ENCODE results near the gene ARMC5.
A peak's percentile ranks its signal among the peaks of the same experiment; 100 is the strongest.
"Not testable (repeated sequence)": the region's sequence is repeated elsewhere in the genome, so short reads cannot be mapped to it uniquely, and the experiment has no call there.

The ARMC5 gene

DNA sequence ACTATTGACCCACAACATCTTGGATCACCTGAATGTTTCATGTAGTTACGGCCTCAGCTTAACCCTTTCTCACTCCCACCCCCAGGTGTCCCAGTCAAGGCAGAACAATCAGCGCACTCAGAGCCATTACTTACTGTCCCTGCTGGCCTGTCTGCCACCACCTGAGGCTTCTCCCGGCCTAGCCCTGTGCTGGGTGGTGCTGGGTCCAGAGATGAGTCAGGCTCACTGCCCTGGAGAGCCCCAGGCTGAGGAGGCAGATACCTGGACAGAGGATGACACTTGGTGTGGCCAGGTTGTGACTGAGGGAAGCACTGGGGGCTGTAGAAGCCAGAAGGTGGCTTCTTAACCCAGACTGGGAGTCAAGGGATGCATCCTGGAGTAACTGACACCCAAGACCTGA, 19.7 kb downstream of the ARMC5 start:
- DNase-seq, result no peak

DNA sequence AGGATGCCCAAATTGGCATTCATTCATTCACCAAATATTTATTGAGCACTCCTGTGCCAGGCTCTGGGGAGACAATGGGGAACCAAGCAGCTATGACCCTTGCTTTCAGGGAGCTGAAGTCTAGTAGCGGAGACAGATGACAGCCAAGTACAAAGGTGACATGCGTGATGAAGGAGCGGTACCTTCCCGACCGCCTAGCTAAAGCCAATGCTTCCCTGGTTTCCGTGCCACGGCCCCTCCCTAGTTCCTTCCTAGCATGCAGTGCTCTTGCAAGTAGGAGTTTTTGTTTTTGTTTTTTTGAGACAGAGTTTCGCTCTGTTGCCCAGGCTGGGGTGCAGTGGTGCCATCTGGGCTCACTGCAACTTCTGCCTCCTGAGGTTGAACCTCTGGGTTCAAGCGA, 20.4 kb downstream of the ARMC5 start:
- DNase-seq, result no peak

DNA sequence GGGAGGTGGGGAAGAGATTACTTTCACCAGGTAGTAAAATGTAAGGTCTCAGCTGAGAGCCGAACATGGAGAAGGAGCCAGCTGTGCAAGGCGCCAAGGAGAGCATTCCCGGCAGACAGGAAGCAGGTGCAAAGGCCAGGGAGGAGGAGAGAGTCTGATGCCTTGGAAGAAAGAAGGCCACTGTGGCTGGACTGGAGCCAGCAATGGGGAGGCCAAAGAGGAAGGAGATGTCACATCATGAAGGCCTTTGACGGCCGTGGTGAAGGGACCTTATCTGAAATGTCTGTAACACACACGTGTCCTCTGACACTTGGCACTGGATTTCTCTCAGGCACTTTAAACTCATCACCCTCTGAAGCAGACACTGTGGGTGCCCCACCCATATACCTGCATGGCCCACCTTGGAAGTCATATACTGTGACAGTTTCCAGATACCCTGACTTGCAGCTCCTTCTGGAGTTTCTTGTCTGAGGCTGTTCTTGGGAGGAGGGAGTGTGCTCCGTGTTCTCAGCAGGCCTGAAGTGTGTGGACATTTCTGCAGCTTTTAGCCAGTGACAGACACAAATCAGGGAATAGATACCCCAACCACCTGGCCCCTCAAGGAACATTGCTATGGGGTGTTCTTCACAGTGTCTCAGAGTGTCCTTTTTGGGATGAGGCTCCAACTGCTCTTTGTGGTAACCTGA, 21.7 kb downstream of the ARMC5 start:
- no peak for DNase-seq

DNA sequence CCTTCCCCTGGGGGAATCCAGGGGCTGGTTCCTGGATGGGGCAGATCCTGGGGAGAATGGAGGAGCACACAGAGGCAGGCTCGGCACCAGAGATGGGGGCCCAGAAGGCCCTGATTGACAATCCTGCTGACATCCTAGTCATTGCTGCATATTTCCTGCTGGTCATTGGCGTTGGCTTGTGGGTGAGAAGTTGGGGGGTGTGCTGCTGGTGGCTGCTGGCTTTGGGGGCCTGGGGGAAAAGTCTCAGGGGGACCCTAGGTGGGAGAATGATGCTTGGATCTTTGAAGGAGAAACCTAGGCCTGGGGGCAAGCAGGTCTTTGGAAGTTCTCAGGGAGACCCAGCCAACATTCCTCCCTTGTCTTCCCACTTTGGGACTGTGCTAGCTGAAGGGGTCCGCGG, 23.8 kb downstream of the ARMC5 start, which contains the start of gene SLC5A2:
TSS of gene SLC5A2 (plus strand) at position 43 of the 400 bp plus-strand sequence. CDS start at position 57, 14 bp downstream.
- no peak for DNase-seq

DNA sequence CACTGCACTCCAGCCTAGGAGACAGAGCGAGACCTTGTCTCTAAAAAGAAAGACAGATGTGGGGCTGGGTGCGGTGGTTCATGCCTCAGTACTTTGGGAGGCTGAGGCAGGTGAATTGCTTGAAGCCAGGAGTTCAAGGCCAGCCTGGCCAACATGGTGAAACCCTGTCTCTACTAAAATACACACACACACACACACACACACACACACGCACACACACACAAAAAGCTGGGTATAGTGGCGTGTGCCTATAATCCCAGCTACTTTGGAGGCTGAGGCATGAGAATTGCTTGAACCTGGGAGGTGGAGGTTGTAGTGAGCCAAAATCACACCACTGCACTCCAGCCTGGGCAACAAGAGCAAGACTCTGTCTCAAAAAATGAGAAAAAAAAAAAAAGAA, 24.7 kb downstream of the ARMC5 start:
- not testable (repeated sequence) for DNase-seq

DNA sequence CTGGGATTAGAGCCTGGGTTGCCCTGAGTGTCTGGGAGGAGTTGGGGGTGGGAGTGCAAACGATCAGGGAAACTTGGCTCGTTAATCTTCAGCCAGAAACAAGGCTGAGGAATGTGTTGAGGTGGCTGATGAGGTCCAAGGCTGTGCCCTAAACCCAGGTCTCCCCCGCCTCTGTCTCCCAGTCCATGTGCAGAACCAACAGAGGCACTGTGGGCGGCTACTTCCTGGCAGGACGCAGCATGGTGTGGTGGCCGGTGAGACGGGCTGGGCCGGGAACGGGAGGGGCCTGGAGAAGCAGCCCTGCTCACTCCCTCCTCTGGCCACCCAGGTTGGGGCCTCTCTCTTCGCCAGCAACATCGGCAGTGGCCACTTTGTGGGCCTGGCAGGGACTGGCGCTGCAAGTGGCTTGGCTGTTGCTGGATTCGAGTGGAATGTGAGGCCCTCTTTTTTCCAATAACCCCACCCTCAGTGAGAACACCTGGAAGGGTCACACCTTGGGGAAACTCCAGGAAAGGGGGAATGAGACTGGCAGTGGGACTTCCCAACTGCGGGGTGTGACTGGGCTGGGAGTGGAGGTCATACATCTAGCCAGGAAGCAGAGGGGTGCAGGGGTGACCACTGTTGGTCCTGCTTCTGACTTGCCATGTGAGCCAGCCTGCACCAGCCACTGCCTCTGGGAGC, 25.3 kb downstream of the ARMC5 start:
- DNase-seq, result no peak

DNA sequence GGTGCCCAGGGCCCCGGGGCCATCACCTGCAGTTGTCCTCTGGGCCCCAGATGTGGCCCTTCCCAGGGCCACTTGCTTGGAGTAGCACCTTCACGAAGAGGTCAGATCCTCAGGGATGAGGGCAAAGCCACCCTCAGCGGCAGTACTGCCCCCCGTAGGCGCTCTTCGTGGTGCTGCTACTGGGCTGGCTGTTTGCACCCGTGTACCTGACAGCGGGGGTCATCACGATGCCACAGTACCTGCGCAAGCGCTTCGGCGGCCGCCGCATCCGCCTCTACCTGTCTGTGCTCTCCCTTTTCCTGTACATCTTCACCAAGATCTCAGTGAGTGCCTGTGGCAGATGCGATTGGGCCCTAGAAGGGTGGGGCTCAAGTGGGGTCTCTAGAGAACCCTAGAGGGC, 26.3 kb downstream of the ARMC5 start:
- no peak for DNase-seq

DNA sequence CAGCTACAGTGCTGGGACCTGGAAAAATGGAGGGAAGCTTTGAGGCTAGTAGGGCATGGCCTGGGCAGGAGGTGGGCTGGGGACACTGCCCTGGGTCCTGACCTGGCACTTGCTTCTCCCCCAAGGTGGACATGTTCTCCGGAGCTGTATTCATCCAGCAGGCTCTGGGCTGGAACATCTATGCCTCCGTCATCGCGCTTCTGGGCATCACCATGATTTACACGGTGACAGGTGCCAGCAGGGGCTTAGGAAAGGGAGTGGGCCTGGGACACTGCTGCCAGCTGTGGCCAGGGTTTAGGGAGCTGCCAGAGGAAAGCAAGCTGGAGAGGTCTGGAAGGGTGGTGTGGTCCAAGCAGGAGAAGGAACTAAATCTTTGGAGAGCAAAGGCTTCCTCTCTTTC, 26.7 kb downstream of the ARMC5 start:
- no peak for DNase-seq

DNA sequence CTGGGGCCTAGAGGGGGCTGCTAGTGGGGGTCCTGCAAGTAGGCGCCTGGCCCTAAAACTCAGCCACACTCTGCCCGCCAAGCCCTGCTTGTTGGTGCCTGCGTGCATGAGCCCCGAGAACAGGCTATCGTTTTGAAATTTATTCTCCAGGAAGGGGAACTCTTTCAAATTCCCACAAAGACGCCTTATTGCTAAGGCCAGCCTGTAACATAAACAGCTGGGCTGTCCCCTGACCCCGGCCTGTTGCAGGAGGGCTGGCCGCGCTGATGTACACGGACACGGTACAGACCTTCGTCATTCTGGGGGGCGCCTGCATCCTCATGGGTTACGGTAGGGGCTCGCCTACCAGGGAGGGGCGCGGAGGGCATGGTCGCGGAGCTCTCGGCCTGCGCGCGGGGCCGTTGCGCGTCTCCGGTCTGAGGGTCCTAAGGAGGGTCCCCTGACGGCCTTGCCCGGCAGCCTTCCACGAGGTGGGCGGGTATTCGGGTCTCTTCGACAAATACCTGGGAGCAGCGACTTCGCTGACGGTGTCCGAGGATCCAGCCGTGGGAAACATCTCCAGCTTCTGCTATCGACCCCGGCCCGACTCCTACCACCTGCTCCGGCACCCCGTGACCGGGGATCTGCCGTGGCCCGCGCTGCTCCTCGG, 27.9 kb downstream of the ARMC5 start:
- no peak for DNase-seq

DNA sequence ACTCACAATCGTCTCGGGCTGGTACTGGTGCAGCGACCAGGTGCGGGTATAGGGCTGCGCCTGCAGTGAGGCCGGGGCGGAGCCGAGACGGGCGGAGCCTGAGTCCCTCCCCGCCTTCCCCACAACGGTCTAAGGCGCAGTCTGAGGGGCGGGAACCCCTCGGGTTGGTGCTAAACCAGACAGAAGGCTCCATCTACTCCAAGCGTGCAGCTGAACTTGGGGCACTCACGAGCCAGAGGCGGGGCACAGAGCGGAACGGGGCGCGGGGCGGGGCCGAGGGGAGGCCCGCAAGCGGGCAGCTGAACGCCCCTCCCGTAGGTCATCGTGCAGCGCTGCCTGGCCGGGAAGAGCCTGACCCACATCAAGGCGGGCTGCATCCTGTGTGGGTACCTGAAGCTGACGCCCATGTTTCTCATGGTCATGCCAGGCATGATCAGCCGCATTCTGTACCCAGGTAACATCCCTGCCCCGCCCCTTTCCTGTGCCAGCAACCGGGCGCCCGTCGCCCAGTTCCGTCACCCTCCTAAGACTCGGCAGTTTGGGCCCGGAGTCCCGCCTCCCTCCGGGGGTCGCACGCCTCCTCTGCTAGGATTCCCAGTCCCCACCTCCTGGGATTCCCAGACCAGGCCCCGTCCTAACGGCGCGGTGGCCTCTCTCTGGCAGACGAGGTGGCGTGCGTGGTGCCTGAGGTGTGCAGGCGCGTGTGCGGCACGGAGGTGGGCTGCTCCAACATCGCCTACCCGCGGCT, 28.6 kb downstream of the ARMC5 start:
- peak; percentile 45 to 82 for DNase-seq

DNA sequence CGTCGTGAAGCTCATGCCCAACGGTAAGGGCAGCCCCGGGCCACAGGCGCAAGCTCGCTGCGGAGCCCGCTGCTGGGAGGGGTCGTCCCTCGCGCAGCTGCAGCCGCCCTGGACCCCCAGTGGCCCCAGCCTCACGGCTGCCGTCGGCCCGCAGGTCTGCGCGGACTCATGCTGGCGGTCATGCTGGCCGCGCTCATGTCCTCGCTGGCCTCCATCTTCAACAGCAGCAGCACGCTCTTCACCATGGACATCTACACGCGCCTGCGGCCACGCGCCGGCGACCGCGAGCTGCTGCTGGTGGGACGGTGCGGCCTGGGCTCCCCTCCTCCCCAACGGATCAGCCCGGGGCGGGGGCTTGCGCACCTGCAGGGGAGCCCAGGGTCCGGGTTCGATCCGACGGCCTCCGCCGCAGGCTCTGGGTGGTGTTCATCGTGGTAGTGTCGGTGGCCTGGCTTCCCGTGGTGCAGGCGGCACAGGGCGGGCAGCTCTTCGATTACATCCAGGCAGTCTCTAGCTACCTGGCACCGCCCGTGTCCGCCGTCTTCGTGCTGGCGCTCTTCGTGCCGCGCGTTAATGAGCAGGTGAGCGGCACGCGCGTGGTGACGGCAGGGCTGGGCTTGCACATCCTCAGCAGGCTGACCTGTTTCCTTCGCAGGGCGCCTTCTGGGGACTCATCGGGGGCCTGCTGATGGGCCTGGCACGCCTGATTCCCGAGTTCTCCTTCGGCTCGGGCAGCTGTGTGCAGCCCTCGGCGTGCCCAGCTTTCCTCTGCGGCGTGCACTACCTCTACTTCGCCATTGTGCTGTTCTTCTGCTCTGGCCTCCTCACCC, 29.4 kb downstream of the ARMC5 start:
- DNase-seq, result peak in 1 of 2 experiments; percentile 37

DNA sequence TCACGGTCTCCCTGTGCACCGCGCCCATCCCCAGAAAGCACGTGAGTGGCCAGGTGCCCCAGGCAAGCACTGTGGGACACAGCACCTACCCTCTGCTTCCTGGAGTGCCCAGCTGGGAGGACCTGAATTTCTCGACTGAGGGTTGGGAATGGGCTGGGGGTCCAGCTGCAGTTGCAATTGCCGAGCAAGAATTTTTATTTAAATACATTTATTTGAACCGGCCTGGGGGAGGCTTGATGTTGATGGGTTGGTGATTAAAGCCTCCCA, 29.9 kb downstream of the ARMC5 start:
- no peak for DNase-seq

DNA sequence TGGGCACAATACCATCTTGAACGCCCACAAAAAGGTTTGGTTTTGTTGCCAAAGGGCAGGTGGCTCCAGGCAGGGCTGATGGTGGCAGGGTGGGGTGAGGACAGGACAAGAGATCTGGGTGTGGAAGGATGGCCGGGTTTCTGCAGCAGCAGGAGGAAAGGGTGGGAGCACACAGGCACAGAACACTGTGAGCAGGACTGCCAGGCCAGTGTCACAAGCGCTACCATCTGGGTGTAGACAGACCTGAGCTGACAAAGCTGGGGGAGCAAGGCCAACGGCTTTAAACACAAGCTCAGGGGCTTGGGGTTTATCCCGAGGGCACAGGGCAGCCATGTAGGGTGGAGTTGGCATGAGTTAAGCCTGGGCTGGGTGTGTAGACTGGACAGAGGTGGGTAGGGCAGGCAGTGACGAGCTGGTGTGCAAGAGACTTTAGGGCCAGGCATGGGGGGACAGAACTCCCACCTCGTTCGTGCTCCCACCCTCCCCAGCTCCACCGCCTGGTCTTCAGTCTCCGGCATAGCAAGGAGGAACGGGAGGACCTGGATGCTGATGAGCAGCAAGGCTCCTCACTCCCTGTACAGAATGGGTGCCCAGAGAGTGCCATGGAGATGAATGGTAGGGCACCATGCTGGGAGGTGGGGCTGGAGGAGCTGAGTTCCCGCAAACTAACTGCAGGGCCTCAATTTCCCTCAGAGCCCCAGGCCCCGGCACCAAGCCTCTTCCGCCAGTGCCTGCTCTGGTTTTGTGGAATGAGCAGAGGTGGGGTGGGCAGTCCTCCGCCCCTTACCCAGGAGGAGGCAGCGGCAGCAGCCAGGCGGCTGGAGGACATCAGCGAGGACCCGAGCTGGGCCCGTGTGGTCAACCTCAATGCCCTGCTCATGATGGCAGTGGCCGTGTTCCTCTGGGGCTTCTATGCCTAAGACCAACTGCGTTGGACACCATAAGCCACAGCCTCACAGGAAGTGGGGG, 30.6 kb downstream of the ARMC5 start:
- DNase-seq, result no peak

DNA sequence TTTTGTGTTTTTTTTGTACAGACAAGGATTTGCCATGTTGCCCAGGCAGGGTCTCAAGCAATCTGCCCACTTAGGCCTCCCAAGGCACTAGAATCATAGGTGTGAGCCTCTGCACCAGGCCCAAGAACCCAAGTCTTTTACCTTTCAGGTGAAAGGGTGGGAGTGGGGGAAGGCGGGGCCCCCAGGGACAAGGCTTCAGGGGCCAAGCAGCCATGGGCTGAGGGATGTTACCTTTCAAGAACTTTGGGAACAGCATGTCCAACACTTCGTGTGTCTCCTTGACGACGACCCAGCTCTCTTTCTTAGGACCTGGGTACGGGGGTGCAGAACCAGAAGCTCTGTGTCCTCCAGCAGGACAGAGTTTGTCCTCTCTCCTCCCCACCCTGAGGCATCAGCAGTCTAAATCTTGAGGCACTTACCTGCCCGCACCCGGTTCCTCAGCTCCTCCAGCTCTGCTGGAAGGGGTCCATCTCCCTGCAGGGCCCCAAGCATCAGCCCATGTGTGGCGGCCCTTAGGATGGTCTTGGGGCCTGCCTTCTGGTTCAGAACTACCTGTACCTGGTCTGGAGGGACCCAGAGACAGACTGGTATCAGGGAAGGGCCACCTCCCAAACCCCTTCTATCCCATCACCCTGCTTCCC, 32.6 kb downstream of the ARMC5 start:
- DNase-seq, result no peak

DNA sequence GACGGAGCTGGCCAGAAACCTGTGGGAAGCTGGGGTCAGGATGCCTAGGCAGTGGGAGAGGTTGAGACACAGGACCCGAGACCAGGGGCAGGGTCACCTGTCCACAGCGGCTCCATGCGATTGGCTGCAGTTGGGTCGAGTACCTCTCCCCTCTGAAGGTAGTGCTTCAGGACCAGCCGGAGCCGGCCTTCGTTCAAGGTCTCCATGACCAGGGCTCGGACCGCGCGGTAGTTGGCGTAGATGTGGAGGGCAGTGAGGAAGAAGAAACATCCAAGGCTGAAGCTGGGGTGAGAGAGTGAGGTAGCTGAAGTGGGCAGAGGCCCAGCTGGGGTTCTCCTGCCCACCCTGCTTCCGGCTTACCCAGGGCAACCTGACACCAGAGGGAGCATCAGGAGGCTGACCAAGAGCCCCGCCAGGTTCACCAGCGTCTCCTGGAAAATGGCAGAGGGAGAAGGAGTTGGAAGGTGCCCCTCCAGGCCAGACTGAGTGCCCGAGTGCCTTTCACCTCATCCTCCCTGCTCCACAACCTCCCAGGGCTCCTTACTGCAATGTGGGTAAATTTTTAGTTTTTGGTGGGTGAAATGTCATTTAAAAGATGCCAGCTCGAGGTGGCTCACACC, 34.3 kb downstream of the ARMC5 start:
- DNase-seq, result no peak

DNA sequence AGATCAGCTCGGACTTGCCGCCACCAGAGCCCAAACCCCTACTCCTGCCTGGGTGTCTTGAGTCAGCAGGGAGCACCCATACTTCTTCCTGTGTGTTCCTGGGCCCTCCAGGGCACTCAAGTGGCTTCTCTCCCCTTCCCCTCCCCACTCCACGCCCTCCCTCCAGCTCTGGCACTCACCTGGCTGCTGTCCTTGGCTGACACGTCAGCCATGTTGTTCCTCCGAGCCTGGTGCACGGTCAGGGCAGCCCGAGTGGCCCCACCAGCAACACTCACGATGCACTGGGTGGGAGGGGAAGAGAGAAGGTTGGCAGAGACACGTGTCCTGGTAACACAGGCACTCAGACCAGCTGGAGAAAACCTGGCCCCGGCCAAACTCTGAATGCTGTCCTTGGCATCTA, 37.4 kb downstream of the ARMC5 start:
- DNase-seq, result no peak

DNA sequence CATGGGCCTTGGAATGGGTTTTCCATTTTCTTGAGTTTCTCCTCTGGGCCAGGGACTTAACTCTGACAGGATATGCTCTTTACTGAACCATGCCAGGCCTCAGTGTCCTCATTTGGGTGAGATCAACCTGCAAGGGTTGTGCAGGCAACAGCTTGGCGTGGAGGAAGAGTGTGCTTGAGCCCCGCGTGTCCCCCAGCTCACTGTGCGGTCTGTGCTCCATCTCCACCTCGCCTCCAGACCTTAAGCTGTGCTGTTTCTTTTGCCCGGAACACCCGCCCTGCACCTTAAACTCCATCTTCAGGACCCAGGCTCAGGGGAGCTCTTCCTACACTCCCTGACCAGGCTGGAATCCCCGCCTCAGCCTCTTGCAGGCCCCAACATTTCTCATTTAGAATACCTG, 39.2 kb downstream of the ARMC5 start:
- DNase-seq, result no peak

DNA sequence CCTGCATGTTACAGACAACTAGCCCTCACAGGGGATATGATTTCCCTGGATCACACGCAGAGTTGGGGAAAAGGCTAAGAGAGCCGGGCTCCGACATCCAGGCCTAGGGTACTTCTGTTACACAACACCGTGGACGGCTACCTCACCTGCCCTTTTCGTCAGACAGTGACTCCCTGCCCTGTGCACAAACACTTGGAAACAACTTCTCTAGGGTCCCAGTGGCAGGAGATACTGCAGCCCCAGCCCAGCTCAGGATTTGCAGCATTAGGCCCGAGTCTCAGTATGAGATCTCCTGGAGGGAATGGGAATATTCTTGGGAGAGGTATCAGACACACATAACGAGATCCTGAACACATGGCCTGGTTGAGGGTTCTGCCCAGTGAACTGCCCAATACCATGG, 40.6 kb downstream of the ARMC5 start:
- DNase-seq, result no peak

DNA sequence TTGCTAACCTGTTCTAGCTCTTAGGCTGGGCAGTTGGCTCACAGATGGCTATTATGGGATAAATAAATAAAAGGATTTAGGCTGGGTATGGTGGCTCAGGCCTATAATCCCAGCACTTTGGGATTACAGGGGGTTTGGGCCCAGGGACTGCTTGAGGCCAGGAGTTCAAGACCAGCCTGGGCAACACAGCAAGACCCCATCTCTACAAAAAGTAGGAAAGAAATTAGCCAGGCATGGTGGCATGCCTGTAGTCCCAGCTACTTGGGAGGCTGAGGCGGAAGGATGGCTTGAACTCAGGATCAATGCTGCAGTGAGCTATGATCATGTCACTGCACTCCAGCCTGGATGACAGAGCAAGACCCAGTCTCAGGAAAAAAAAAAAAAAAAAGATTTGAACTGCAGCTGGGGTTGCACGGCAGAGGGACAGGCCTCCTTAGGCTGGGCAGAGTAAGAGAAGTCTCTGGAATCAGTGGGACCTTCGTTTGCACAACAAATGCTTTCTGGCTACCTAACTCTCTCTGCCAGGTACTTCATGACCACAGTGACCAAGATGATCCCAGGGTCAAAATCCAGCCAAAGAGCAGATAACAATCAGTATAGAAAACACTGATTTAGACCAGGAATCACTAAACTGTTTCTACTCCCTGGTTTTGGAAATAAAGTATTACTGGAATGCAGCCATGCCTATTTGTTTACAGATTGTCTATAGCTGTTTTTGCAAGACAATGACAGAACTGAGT, 42.1 kb downstream of the ARMC5 start:
- DNase-seq, result no peak

DNA sequence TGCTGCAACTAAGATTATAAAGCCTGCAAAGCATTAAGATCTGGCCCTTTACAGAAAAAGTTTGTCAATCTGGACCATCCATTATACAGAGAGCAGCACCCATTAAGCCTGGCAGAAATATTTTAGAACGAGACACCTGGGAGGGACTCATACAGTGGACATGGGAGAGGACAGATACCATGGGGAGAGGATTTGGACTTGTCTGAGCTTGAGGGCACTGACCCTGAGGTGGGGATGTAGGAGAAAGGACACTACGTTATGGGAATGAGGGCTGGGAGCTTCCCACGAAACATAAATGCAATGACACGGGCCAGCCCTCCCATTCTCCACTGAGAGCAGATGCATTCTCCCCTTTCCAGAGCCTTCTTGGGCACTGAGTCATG, 42.7 kb downstream of the ARMC5 start:
- no peak for DNase-seq
